HG03571 (cell line): ENCODE results near the gene ADAM10.

Source experiments
- ATAC-seq: cut with Tn5 transposase; IDR thresholded peaks from one replicate; pipeline ENCODE4 v1.9.1; 2021; ENCODE audit not compliant: unreplicated experiment

Gene ADAM10

GRCh38 chr15:58584789-58585461 lies 164.6 kb downstream of the ADAM10 start:
- no peak for ATAC-seq

DNA sequence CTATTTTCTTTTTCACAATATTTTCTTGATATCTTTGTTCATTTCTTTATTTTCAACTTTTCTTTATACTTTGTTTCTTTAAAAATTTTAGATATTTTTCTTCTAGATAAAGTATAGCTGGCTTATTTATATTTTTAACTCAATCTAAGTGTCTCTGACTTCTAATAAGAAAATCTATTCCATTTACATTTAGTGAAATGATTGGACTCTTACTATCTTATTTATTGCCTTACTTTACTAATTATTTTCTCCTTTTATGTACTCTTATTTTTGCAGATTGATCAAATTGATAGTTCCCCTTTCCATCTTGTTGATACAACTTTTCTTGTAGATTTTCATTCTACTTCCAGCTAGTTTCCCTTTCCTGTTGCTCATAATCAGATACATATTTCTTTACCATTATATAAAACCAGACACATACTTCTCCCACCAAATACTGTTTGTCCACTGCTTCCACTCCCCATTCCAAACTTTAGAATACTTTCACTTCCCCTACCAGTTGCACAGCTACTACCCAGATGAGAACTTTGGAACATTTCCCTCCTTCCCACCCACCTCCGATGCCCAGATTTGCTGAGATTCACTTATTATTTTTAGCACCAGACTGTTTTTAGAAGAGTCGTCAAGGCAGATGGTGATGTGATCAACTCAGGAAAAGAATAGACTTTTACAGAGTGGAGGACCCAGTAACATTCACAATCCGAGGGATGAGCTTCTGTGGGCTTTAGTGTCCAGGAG lies 166.2 kb downstream of the ADAM10 start:
- no peak for ATAC-seq

GRCh38 chr15:58582160-58582559 lies 167.3 kb downstream of the ADAM10 start:
- no peak for ATAC-seq

DNA sequence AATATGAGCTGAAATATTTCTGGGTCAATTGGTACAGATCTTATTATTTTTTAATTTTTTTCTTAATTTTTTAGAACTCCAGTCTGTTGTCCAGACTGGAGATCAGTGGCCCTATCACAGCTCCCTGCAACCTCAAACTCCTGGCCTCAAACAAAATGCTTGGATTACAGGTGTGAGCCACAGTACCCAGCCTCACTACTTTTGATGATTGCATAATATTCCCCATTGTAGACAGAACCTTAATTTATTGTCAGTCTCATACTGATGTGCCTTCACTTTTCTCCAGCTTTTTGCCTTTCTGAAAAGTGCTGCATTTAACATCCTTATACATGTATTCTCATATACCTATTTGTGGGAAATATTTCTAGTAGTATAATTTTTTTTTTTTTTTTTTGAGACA lies 172.8 kb downstream of the ADAM10 start:
- ATAC-seq = no peak

DNA sequence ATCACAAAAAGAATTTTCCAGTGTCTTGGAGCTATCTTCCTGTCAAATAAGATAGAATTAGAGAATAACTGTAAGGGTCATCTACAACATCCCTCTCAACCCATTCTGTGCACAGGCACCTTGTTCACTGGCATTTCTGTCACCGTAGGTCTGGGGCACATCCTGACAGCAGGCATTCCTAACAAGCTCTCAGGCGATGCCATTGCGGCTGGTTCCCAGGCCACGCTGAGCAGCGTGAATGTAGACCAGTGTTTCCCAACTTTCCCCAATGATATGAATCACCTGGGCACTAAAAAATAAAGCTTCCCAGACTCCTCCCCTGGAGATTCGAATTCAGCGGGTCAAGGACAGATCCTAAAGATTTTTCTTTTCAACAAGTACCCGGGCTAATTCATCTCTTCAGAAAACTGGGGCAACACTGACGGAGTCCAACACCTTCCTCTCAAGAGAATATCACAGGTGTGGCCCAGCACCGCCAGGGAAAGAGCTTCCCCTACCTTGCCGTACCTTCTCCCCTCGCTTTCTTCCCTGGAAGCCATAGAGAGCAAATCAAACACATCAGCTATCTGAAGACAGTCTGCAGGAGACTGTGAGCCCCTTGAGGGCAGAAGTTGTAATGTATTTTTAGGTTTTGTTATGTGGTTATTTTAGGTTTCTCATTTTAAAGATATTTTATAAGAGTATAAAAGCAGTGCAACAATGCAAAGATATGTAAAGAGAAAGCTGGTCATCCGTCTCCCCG lies 174.3 kb downstream of the ADAM10 start:
- no peak for ATAC-seq

DNA sequence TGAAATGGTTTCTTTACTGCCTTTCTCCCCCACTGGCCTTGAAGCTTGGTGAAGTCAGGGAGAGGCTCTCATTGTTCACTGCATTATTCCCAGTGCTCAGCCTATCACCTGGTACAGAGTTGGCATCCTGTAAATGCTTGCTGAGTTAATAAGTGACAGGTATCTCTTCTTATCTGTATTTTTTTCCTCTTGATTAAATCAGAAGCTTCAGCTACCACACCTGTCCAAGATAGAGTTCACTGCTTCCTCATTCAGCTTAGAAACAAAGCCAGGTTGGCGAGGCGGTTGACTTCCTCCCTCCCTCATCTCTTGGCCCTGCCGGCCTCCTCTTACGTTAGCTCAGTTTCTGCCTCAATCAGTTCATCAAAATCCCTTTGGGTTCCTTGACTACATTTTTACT lies 174.9 kb downstream of the ADAM10 start:
- no peak for ATAC-seq

DNA sequence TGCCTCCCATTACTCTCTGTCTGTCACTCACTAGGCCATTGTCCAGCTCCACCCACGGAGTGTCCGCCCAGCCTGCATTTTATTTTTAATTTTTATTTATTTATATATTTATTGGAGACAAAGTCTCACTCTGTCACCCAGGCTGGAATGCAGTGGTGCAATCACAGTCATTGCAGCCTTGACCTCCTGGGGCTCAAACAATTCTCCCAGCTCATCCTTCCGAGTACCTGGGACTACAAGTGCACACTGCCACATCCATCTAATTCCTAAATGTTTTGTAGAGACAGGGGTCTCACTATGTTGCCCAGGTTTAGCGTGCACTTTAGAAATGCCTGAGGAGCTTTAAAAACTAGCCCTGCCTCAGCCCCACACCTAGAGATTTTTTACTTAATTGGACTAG lies 176.2 kb downstream of the ADAM10 start:
- no peak for ATAC-seq

DNA sequence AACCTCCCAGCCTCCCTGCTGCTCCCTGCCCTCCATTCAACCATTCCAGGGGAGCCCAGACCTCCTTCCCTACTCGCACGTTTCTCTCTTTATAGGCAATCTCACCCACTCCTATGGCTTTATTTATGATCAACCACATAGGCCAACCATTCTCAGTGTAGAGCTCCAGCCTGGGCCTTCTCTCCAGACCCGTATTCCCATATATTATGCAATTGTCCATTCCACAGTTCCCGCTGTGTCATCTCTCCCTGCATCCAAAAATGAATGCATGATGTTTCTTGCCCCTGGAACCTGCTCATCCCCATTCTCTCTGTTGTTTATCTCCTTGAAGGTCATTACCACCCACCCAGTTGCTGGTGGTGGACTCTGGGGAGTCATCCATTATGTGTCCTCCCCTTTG lies 177.0 kb downstream of the ADAM10 start:
- ATAC-seq = no peak

DNA sequence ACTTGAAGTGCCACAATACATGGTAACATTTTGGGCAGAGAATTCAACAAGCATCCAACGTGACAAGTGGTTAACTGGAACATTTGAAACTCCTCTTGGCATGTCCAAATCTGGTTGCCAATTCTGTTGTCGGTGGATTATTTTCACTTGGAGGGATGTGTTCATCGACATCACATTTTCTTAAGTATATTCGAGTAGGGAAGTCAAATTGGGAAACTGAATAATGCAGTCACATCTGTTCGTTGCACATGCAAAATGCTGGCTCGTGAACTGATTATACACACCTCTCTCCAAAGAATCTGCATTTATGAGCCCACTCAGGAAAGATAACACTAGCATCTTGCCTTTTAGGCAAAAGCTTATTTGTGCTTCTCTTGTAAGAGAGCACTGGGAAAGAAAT lies 178.0 kb downstream of the ADAM10 start:
- no peak for ATAC-seq

GRCh38 chr15:58569455-58569854 lies 180.1 kb downstream of the ADAM10 start:
- ATAC-seq = no peak

- ATAC-seq = no peak
Measured at GRCh38 chr15:58568157-58568571, 181.3 kb downstream of the ADAM10 start.

DNA sequence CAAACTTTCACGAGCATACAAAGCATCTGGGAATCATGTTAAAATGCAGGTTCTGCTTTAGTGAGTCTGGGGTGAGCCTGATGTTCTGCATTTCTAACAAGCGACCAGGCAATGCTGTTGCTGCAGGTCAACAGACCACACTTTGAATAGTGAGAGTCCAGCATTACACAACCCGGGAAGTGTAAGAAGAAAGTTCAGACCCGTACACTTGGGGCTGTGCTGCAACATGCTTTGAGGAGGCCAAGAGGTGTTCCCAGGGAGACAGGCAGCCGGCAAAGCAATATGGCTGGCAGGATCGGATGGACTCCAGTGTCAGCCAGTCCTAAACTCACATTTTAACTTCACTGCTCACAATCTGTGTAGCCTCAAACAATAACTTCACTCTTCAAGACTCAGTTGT lies 183.5 kb downstream of the ADAM10 start:
- ATAC-seq = no peak

DNA sequence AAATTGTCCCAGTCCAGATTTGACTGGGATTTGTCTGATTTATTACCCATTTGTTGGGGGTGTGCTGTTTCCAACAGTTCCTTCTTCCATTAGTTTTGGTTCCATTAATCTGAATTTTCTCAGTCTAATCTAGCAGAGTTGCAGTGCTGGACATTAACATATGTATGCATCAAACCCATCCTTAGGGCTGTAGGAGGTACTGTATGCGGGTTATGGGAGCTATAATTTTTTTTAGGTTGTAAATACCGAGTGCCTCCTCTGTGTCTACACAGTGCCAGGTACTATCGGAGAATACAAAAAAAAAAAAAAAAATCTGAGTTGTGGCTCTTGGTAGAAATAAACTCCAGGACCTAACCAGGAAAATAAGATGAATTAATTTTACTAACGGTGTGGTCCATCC lies 183.9 kb downstream of the ADAM10 start:
- no peak for ATAC-seq

DNA sequence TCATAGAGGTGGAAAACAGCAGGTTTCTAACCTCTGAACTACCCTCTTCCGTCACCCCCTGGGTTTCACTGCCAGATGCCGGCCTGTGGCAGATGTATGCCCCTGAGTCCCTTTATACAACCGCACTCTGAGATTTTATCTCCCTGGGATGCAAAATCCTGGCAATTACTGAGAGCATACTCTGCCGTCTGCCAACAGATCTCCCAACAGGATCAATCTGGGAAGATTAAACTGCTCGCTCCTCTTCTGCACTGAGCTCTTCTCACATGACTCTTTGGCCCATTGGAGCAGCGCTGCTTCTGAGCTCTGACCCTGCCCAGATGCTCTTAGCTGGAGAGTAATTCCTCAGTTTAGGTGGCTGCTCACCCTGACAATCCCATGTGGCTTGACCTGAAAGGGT lies 184.5 kb downstream of the ADAM10 start:
- no peak for ATAC-seq

DNA sequence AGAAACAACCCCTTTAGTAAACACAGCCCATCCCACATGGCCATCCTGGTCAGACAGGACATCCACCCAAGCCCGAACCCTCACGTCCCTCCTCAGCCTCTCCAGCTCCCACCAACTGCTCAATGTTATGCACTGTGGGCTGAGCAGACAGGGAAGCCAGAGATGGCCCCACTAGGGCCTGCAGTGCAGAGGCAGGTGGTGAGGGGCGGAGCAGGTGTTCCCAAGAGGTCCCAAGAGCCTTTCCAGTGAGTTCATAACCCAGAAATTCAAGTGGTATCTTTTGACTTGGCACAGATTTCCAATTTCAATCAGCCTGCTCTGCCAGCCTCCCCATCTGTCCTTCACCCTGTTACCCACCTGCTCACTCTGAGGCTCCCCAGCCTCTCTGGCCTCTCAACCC lies 187.4 kb downstream of the ADAM10 start:
- ATAC-seq = no peak

- ATAC-seq = no peak
Measured at GRCh38 chr15:58561321-58561720, 188.2 kb downstream of the ADAM10 start.

DNA sequence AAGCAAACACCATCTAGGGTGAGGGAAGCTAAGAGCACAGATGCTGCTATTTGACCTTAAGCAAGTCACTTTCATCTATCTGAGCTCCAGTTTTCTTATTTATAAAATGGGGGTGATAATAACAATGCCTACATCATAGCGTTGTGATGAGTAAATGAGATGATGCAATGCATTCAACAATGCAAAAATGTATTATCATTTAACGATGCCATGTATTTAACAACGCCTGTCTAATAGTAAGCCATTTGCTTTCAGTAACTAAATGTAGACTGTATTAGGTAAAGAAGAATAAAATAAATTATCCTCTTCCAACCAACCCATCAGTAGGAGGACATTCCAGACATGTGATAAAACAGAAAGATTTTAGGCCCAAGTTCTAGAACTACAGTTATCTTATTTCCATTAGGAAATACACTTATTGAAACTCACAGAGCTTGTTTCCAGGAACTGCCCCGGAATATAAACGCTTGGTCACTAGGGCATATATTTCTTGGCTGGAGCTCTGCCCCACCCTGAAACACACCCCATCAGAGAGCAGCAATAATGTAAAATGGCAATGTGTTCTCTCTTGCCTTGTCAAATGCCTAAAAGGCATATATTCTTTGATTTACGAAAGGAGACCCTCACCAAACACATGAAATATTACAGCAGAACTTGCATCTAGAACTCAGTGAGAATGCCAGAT lies 189.5 kb downstream of the ADAM10 start:
- no peak for ATAC-seq

DNA sequence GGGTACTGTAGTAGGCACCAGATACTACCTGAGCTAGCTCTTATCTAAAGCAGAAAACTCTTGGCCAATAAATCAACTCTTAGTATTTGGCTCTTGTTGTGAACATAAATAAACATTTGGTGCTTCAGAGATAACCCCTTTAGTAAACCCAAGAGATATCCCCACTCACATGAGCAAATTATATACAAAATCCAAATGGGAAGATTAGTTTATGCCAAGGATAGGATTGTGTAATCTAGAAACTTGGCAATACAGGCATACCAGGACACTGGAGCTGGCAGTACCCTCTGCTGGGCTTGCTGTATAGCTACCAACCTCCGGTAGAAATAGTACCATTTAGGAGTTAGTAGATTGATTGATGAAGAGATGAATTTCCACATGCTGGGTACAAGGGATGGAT lies 190.7 kb downstream of the ADAM10 start:
- ATAC-seq = no peak

- no peak for ATAC-seq
Measured at GRCh38 chr15:58556541-58556940, 193.0 kb downstream of the ADAM10 start.

GRCh38 chr15:58556028-58556361 lies 193.5 kb downstream of the ADAM10 start:
- ATAC-seq = no peak

DNA sequence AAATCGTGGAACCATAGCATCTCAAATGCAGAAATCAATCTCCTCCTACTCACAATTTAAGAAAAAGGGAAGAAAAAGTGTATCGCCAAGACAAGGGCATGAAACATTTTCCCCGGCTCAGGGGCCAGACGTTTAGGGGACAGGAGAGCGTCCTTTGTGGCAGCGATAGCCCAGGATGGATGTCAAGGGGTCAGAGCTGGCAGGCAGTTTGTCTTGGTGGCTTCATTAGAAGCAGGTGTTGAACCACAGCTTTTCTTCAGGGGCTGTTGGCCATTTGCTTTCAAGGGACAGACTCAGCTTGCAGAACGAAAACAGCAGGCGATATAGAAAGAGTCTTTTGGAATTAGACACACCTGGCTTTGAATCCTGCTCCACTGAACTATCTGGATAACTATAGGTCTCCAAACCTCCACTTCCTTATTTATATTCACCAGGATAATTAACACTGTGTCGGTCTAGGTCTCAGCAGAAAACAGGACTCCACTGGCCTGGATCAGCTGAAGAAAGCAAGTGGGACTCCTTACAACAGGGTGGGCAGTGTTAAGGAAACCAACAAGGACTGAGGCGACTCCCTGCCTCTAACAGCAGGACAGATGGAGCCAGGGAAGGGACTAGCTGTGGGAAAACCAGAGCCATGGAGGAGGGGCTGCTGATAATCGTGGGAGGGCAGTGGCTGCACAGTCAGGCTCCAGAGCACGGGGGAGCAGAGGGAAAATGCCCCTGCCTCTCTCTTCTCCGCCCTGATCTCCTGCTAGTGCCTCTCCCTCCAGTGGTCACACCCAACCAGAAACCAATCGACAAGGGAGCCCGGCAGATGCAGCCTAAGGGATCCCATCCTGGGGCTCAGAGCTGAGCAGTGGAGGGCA lies 194.1 kb downstream of the ADAM10 start:
- ATAC-seq = no peak
